ENCODE results near the gene HERC5.
"Not testable (repeated sequence)": the region's sequence is repeated elsewhere in the genome, so short reads cannot be mapped to it uniquely, and the experiment has no call there.

HERC5 gene

DNA sequence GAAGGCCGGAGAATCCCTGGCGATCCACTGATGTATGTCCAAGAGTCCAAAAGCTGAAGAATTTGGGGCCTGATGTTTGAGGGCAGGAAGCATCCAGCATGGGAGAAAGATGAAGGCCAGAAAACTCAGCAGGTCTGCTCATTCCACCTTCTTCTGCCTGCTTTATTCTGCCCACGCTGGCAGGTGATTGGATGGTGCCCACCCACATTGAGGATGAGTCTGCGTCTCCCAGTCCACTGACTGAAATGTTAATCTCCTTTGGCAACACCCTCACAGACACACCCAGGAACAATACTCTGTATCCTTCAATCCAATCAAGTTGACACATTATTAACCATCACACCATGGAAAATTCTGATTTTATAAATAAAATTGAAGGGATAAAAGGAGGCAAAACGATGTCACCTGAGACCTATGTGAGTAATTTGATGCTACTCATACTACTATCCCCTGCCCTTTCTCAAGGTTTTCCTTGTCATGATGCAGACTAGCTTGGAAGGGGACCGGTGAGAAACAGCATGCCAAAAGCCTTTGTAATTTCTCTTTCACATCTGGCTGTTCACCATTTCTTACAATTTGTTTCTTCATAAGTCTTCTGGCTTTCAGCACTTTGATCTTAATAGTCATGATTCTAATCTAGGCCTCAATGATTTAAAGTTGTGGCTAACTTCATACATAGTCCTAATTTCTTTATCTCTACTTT, 76.3 kb downstream of the HERC5 start:
- POLR2A ChIA-PET: interaction anchor here (1.9 kb wide), 1 partner anchor 10 kb away, joined by 4 read pairs; the partner anchor contains the start of gene PYURF
- CTCF ChIA-PET: interaction anchor here (1.4 kb wide), 1 partner anchor 140 kb away, joined by 3 read pairs; no protein-coding TSS in a partner anchor
- TF ChIP-seq ZNF384 (IDR thresholded peaks at IDR 0.05) (no peak), SUZ12 (IDR thresholded peaks at IDR 0.05) (no peak)
- DNase-seq (ENCODE audit: extremely low spot score): no peak

DNA sequence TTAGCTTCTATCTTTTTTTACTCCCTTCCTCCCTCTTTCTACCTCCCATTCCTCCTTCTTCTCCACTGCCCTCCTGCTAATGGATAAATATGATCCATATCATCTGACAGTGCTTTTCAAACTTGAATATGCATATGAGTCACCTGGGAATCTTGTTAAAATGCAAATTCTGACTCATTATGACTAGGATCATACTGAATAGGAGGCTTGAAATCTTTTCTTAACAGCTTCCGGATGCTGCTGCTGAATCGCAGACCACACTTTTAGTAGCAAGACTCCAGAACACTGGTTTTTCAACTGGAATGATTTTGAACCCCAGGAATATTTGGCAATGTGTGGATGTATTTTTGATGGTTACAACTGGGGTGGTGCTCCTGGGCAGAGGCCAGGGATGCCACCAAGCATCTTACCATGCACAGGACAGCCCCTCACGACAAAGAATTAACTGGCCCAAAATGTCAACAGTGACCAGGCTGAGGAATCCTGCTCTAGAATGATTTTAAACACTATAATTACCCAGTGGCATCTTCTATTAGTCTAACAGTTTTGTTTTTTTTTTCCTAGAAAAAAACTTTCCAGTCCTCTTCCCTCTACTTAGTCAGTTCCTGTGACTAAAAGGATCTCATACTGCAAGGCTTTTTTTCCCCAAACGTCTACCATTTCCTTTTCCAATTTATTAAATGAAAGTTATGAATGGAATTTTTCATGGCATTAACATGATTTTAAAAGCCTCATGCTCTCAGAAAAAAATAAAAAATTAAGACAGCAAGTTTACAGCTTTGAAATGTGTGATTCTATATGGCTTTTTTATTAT, 77.2 kb downstream of the HERC5 start:
- TF ChIP-seq BHLHE40 (IDR thresholded peaks at IDR 0.05; ENCODE audit: borderline replicate concordance): no peak
- DNase-seq (ENCODE audit: extremely low spot score): no peak
- ChIA-PET POLR2A (no interaction called here), CTCF (no interaction called here)

DNA sequence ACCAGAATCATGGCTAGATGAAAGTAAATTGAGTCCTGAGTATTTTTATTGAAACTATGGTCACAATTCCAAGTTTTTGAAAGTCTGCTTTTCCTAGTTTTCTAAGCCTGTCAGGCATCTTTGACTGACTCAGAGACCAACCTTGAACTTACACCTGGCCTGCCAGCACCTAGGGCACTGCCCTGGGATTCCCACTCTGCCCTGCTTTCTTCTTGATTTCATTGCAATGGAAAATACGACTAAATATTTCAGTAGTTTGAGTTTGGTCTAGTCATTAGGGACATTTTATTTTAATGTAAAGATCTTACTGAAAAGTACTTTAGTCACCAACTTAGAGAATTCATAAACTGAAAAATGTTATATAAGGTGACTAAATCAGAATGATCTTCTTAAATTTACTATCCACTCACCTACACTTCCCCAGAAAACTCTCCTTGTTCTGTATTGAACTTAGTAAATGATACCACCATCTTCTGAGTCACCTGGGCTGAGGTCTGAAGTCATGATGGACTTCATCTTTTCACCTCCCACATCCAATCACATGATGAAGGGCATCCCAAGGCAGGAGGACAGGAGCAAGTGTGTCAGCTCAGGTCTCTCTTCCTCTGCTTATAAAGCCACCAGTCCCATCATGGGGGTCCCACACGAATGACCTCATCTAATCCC, 78.3 kb downstream of the HERC5 start:
- DNase-seq (ENCODE audit: extremely low spot score): no peak
- POLR2A ChIA-PET: no interaction called here
- TF ChIP-seq ZNF384 (IDR thresholded peaks at IDR 0.05) (no peak), TARDBP (IDR thresholded peaks at IDR 0.05) (no peak), ELF4 (IDR thresholded peaks at IDR 0.05) (no peak), L3MBTL2 (conservative IDR thresholded peaks at IDR 0.05) (no peak)
- CTCF ChIA-PET: no interaction called here

DNA sequence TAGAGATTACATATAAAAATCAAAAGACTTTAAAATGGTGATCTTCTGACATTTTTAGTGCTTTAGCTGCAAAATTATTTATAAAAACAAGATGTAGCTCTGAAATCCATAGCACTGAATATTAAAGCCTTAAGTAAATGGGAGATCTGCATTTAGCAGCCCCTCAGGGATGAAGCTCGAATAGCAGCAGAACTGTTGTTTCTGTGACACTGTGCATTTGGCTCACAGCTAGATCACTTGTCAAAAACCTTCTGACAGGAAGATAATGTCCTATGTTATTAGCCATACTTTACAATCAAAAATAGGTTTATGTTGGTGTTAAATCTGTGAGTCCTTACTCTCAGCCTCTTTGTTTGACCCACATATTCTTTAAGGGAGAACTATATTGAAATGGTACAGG, 80.8 kb downstream of the HERC5 start:
- CTCF ChIA-PET: interaction anchor here (0.7 kb wide), 1 partner anchor 126 kb away, joined by 3 read pairs; no protein-coding TSS in a partner anchor
- no peak for DNase-seq (ENCODE audit: extremely low spot score)
- POLR2A ChIA-PET: no interaction called here
- no peak for TF ChIP-seq SUZ12 (IDR thresholded peaks at IDR 0.05)
- no peak for TF ChIP-seq SP1 (IDR thresholded peaks at IDR 0.05)
- no peak for TF ChIP-seq L3MBTL2 (conservative IDR thresholded peaks at IDR 0.05)
- no peak for TF ChIP-seq ZNF384 (IDR thresholded peaks at IDR 0.05)
- TF ChIP-seq TARDBP (IDR thresholded peaks at IDR 0.05): no peak
- no peak for TF ChIP-seq CTBP1 (IDR thresholded peaks at IDR 0.05; ENCODE audit: borderline replicate concordance)
- TF ChIP-seq HDGF (IDR thresholded peaks at IDR 0.05; ENCODE audit: borderline replicate concordance): no peak
- no peak for TF ChIP-seq FOXK2 (IDR thresholded peaks at IDR 0.05)

DNA sequence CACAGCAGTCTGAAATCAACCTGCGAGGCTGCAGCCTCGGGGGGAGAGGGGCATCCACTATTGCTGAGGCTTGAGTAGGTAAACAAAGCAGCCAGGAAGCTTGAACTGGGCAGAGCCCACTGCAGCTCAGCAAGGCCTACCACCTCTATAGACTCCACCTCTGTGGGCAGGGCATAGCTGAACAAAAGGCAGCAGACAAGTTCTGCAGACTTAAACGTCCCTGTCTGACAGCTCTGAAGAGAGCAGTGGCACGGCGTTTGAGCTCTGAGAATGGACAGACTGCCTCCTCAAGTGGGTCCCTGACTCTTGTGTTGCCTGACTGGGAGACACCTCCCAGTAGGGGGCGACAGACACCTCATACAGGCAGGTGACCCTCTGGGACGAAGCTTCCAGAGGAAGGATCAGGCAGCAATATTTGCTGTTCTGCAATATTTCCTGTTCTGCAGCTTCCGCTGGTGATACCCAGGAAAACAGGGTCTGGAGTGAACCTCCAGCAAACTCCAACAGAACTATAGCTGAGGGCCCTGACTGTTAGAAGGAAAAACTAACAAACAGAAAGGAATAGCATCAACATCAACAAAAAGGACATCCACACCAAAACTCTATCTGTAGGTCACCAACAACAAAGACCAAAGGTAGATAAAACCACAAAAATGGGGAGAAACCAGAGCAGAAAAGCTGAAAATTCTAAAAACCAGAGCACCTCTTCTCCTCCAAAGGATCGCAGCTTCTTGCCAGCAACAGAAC, 82.6 kb downstream of the HERC5 start:
- CTCF ChIA-PET: interaction anchor here (0.7 to 1.7 kb wide), 10 partner anchors 9 to 129 kb away, joined by 3 to 11 read pairs (median 4); partner anchors contain the start of gene PYURF
- POLR2A ChIA-PET; DNase-seq (ENCODE audit: extremely low spot score): not testable (repeated sequence)

DNA sequence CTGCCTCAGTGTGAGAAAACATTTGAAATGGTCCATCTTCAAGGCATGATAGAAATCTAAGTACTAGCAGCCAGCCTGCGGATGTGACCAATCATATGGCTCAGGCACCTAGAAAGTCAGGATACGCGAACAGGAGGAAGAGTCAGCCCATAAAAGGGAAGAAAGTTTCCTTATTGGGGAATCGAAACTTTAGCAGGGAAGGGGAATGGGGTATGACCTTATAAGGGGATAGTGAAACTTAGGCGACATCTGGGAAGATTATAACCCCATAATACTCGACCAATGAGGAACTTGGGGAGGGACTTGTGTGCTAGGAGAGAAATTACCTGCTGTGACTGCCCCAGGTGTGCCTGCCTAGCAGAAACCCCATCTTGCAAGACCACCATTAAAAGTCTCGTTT, 92.9 kb downstream of the HERC5 start:
- DNase-seq (ENCODE audit: extremely low spot score): no peak
- ChIA-PET POLR2A (no interaction called here), CTCF (no interaction called here)
- TF ChIP-seq, protein P1, sequence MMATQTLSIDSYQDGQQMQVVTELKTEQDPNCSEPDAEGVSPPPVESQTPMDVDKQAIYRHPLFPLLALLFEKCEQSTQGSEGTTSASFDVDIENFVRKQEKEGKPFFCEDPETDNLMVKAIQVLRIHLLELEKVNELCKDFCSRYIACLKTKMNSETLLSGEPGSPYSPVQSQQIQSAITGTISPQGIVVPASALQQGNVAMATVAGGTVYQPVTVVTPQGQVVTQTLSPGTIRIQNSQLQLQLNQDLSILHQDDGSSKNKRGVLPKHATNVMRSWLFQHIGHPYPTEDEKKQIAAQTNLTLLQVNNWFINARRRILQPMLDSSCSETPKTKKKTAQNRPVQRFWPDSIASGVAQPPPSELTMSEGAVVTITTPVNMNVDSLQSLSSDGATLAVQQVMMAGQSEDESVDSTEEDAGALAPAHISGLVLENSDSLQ (IDR thresholded peaks at IDR 0.05): no peak
- TF ChIP-seq FOXA1 (IDR thresholded peaks at IDR 0.05): no peak
- no peak for TF ChIP-seq CTBP1 (IDR thresholded peaks at IDR 0.05; ENCODE audit: borderline replicate concordance)
- TF ChIP-seq BHLHE40 (IDR thresholded peaks at IDR 0.05; ENCODE audit: borderline replicate concordance): no peak
- TF ChIP-seq ARNT (IDR thresholded peaks at IDR 0.05): no peak
- TF ChIP-seq L3MBTL2 (conservative IDR thresholded peaks at IDR 0.05): no peak

All from HEK293T (cell line).